HG03039 (cell line): Measurements from ENCODE around the gene ADAM12.

ENCODE experiments used
- ATAC-seq: cut with Tn5 transposase; IDR thresholded peaks from one replicate; pipeline ENCODE4 v1.9.1; 2021; ENCODE audit warnings: mild to moderate bottlenecking, moderate library complexity; ENCODE audit not compliant: unreplicated experiment

The ADAM12 gene

GRCh38 chr10:126124046-126124445 is 264.2 kb downstream of the ADAM12 start:
- ATAC-seq, result no peak

GRCh38 chr10:126123466-126123865 is 264.8 kb downstream of the ADAM12 start:
- ATAC-seq, result no peak

GRCh38 chr10:126122881-126123280 is 265.4 kb downstream of the ADAM12 start:
- ATAC-seq, result no peak

GRCh38 chr10:126119599-126119998 is 268.7 kb downstream of the ADAM12 start:
- ATAC-seq, result no peak

- no peak for ATAC-seq
Measured at GRCh38 chr10:126118476-126118875, 269.8 kb downstream of the ADAM12 start.

- no peak for ATAC-seq
Measured at GRCh38 chr10:126117196-126117595, 271.1 kb downstream of the ADAM12 start.

GRCh38 chr10:126115886-126116285 is 272.4 kb downstream of the ADAM12 start:
- no peak for ATAC-seq

GRCh38 chr10:126114884-126115555 is 273.3 kb downstream of the ADAM12 start:
- ATAC-seq, result no peak

- no peak for ATAC-seq
Measured at GRCh38 chr10:126111516-126111915, 276.8 kb downstream of the ADAM12 start.

- no peak for ATAC-seq
Measured at GRCh38 chr10:126110489-126111180, 277.6 kb downstream of the ADAM12 start.

GRCh38 chr10:126109893-126110292 is 278.4 kb downstream of the ADAM12 start:
- no peak for ATAC-seq

- ATAC-seq, result no peak
Measured at GRCh38 chr10:126108693-126109092, 279.6 kb downstream of the ADAM12 start.

- no peak for ATAC-seq
Measured at GRCh38 chr10:126104767-126105166, 283.5 kb downstream of the ADAM12 start.

GRCh38 chr10:126102636-126103035 is 285.6 kb downstream of the ADAM12 start:
- no peak for ATAC-seq

GRCh38 chr10:126101736-126102135 is 286.5 kb downstream of the ADAM12 start:
- peak; percentile 76 for ATAC-seq

- no peak for ATAC-seq
Measured at GRCh38 chr10:126101325-126101724, 287.0 kb downstream of the ADAM12 start.

GRCh38 chr10:126099366-126099765 is 288.9 kb downstream of the ADAM12 start:
- no peak for ATAC-seq

GRCh38 chr10:126098226-126098581 is 290.1 kb downstream of the ADAM12 start:
- no peak for ATAC-seq

- ATAC-seq, result no peak
Measured at GRCh38 chr10:126097558-126098225, 290.6 kb downstream of the ADAM12 start.

GRCh38 chr10:126094537-126094936 is 293.7 kb downstream of the ADAM12 start:
- no peak for ATAC-seq

GRCh38 chr10:126092366-126093215 is 295.7 kb downstream of the ADAM12 start:
- no peak for ATAC-seq
